Measurements from ENCODE around the gene SYNJ1. TPM values are rescaled to one million over a fixed set of nuclear protein-coding genes. Genes with fewer than 3 reads are reported as not detected.
"Not testable (repeated sequence)": the region's sequence is repeated elsewhere in the genome, so short reads cannot be mapped to it uniquely, and the experiment has no call there.

Gene SYNJ1
- total and polyA plus RNA-seq, 2 donors from 2014 or later, result 6.6 to 24.3 TPM

DNA sequence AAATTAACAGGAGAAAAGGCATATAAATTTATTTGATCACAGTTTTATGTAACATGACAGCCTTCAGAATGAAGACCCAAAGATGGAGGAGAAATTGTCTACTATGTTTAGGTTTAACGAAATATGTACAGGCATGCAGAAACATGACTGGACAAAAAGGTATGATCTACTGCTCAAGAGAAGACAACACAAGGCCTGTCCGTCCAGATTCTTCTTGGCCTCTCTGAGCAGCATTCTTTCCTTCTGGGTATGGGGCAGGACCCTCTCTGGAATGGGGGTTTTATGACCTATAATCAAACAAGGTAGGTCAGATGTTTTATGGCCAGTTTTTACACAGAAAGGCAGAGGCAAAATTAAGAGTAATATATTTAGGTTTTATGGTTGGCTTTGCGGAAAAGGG lies 13.5 kb upstream of the SYNJ1 start:
- peaks cover 18 to 39% (median 23%) of the 10 kb centered on the region in 3 donors for H3K36me3 ChIP-seq (ENCODE audit: control insufficient read depth in 2 of 3, insufficient read depth in 3 of 3, low read length in 3 of 3)
- no peaks in the 10 kb centered on the region for H3K9me3 ChIP-seq (ENCODE audit: control insufficient read depth in 2 of 3, insufficient read depth in 1 of 3, low read length in 3 of 3)
- DNase-seq (no peak), FAIRE-seq (no peak)
- H3K4me3 ChIP-seq (ENCODE audit: low read length in 3 of 3), result no peak overlapping the region
- H3K27ac ChIP-seq (ENCODE audit: low read depth in 2 of 2, low read length in 2 of 2), result no peak overlapping the region
- TF ChIP-seq, protein P1, sequence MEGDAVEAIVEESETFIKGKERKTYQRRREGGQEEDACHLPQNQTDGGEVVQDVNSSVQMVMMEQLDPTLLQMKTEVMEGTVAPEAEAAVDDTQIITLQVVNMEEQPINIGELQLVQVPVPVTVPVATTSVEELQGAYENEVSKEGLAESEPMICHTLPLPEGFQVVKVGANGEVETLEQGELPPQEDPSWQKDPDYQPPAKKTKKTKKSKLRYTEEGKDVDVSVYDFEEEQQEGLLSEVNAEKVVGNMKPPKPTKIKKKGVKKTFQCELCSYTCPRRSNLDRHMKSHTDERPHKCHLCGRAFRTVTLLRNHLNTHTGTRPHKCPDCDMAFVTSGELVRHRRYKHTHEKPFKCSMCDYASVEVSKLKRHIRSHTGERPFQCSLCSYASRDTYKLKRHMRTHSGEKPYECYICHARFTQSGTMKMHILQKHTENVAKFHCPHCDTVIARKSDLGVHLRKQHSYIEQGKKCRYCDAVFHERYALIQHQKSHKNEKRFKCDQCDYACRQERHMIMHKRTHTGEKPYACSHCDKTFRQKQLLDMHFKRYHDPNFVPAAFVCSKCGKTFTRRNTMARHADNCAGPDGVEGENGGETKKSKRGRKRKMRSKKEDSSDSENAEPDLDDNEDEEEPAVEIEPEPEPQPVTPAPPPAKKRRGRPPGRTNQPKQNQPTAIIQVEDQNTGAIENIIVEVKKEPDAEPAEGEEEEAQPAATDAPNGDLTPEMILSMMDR (IDR thresholded peaks at IDR 0.05; ENCODE audit: borderline replicate concordance, extremely low read depth, insufficient read depth), result no peak
- H3K4me1 ChIP-seq (ENCODE audit: control insufficient read depth in 2 of 3, insufficient read depth in 2 of 3, low read depth in 1 of 3, low read length in 3 of 3), result no peaks in the 10 kb centered on the region
- no peak overlapping the region for H3K9ac ChIP-seq (ENCODE audit: low read length in 3 of 3)
- intact Hi-C loops (cut with DNase I), result no loop called here
- no peaks in the 10 kb centered on the region for H3K27me3 ChIP-seq (ENCODE audit: control insufficient read depth, insufficient read depth, low read length)

DNA sequence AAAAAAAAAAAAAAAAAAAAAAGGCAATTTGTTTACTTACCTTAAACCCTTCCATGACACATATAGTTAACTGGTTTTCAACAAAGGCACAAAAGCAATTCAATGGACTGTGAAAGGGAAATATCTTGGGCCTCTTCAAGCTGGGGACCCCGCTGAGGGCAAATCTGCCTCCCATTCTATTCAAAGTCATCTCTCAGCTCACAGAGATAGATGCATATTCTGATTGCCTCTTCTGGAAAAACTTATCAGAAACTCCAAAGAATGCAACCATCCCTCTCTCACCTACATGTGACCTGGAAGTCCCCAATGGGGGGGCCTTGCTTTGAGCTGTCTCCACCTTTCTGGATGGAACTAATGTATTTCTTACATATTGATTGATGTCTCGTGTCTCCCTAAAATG lies 12.1 kb upstream of the SYNJ1 start:
- Histone ChIP-seq H3K27me3 (ENCODE audit: control insufficient read depth, insufficient read depth, low read length) (no peaks in the 10 kb centered on the region), H3K4me1 (ENCODE audit: control insufficient read depth in 2 of 3, insufficient read depth in 2 of 3, low read depth in 1 of 3, low read length in 3 of 3) (no peaks in the 10 kb centered on the region), H3K4me3 (ENCODE audit: low read length in 3 of 3) (no peak overlapping the region), H3K9me3 (ENCODE audit: control insufficient read depth in 2 of 3, insufficient read depth in 1 of 3, low read length in 3 of 3) (no peaks in the 10 kb centered on the region), H3K36me3 (ENCODE audit: control insufficient read depth in 2 of 3, insufficient read depth in 3 of 3, low read length in 3 of 3) (peaks cover 15 to 43% (median 22%) of the 10 kb centered on the region in 3 donors), H3K27ac (ENCODE audit: low read depth in 2 of 2, low read length in 2 of 2) (no peak overlapping the region), H3K9ac (ENCODE audit: low read length in 3 of 3) (no peak overlapping the region)
- DNase-seq, result no peak
- no peak for FAIRE-seq
- intact Hi-C loops (cut with DNase I), result no loop called here
- TF ChIP-seq, protein P1 (IDR thresholded peaks at IDR 0.05; ENCODE audit: borderline replicate concordance, extremely low read depth, insufficient read depth), result no peak

DNA sequence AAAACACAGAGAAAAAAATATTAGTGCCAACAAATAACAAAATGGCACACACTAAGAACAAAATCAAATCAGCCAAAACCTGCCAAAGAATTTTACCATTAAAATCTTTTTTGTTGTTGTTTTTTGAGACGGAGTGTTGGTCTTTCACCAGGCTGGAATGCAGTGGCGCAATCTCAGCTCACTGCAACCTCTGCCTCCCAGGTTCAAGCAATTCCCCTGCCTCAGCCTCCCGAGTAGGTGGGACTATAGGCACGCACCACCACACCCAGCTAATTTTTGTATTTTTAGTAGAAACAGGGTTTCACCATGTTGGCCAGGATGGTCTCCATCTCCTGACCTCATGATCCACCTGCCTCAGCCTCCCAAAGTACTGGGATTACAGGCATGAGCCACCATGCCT lies 8.3 kb upstream of the SYNJ1 start:
- FAIRE-seq; H3K4me3 ChIP-seq (ENCODE audit: low read length in 3 of 3); intact Hi-C loops (cut with DNase I); H3K9ac ChIP-seq (ENCODE audit: low read length in 3 of 3); DNase-seq; H3K27ac ChIP-seq (ENCODE audit: low read depth in 2 of 2, low read length in 2 of 2); H3K9me3 ChIP-seq (ENCODE audit: control insufficient read depth in 2 of 3, insufficient read depth in 1 of 3, low read length in 3 of 3); H3K4me1 ChIP-seq (ENCODE audit: control insufficient read depth in 2 of 3, insufficient read depth in 2 of 3, low read depth in 1 of 3, low read length in 3 of 3); H3K27me3 ChIP-seq (ENCODE audit: control insufficient read depth, insufficient read depth, low read length): not testable (repeated sequence)
- peaks cover 3 to 13% (median 3%) of the 10 kb centered on the region in 3 donors for H3K36me3 ChIP-seq (ENCODE audit: control insufficient read depth in 2 of 3, insufficient read depth in 3 of 3, low read length in 3 of 3)

DNA sequence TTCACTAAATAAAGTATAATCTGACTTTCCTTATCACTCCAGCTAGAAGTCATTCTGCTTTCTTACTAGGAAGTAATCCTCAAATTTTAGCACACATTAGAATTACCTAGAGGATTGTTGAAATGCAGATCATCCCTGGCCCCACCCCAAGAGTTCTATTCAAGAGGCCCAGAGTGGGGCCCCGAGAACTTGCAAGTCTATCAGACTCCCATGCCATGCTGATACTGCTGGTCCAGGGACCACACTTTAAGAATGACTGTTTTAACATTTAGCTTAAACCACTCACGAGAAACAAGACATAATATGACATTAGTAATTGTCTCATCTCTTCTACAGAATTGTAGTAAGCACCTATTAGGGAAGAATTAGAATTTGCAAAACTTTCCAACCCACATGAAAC lies 7.7 kb upstream of the SYNJ1 start:
- TF ChIP-seq, protein P1 (IDR thresholded peaks at IDR 0.05; ENCODE audit: borderline replicate concordance, extremely low read depth, insufficient read depth), result no peak
- H3K4me3 ChIP-seq (ENCODE audit: low read length in 3 of 3), result no peak overlapping the region
- H3K9ac ChIP-seq (ENCODE audit: low read length in 3 of 3), result no peak overlapping the region
- H3K9me3 ChIP-seq (ENCODE audit: control insufficient read depth in 2 of 3, insufficient read depth in 1 of 3, low read length in 3 of 3), result no peaks in the 10 kb centered on the region
- intact Hi-C loops (cut with DNase I), result no loop called here
- FAIRE-seq (no peak), DNase-seq (no peak)
- no peaks in the 10 kb centered on the region for H3K27me3 ChIP-seq (ENCODE audit: control insufficient read depth, insufficient read depth, low read length)
- peaks cover 0 to 13% (median 0%) of the 10 kb centered on the region in 3 donors for H3K36me3 ChIP-seq (ENCODE audit: control insufficient read depth in 2 of 3, insufficient read depth in 3 of 3, low read length in 3 of 3)
- no peaks in the 10 kb centered on the region for H3K4me1 ChIP-seq (ENCODE audit: control insufficient read depth in 2 of 3, insufficient read depth in 2 of 3, low read depth in 1 of 3, low read length in 3 of 3)
- no peak overlapping the region for H3K27ac ChIP-seq (ENCODE audit: low read depth in 2 of 2, low read length in 2 of 2)

Data from kidney (tissue), 14 donors.